CD4-positive, alpha-beta T cell treated with Interleukin-2 at 100 ng/mL for 4 hours (primary cell): ENCODE results near the gene RALGPS1.

Experiments used
- DNase-seq: peaks from one replicate; pipeline ENCODE4 v3.0.0-alpha.2; 2020; ENCODE audit warnings: low spot score

The RALGPS1 gene

GRCh38 chr9:126955811-126956210 is 41.2 kb downstream of the RALGPS1 start:
- DNase-seq = no peak

GRCh38 chr9:126956917-126957686 is 42.5 kb downstream of the RALGPS1 start:
- no peak for DNase-seq

GRCh38 chr9:126957687-126958053 is 43.1 kb downstream of the RALGPS1 start:
- DNase-seq = no peak

GRCh38 chr9:126959336-126959735 is 44.8 kb downstream of the RALGPS1 start:
- no peak for DNase-seq

- no peak for DNase-seq
Observed at GRCh38 chr9:126959917-126960316, 45.3 kb downstream of the RALGPS1 start.

- DNase-seq = no peak
Observed at GRCh38 chr9:126962336-126962735, 47.8 kb downstream of the RALGPS1 start.

GRCh38 chr9:126965077-126965476 is 50.5 kb downstream of the RALGPS1 start:
- DNase-seq = no peak

- DNase-seq = peak; percentile 51
Observed at GRCh38 chr9:126965541-126966428, 51.2 kb downstream of the RALGPS1 start.

GRCh38 chr9:126971261-126971660 is 56.7 kb downstream of the RALGPS1 start:
- no peak for DNase-seq

- no peak for DNase-seq
Observed at GRCh38 chr9:126973651-126974529, 59.3 kb downstream of the RALGPS1 start.

GRCh38 chr9:126974594-126974993 is 60.0 kb downstream of the RALGPS1 start:
- DNase-seq = no peak

GRCh38 chr9:126975327-126976220 is 61.0 kb downstream of the RALGPS1 start:
- DNase-seq = no peak

- DNase-seq = no peak
Observed at GRCh38 chr9:126979461-126979860, 64.9 kb downstream of the RALGPS1 start.

GRCh38 chr9:126980231-126980630 is 65.6 kb downstream of the RALGPS1 start:
- DNase-seq = no peak

GRCh38 chr9:126981218-126981617 is 66.6 kb downstream of the RALGPS1 start:
- no peak for DNase-seq

- DNase-seq = peak; percentile 18
Observed at GRCh38 chr9:126982215-126983002, 67.8 kb downstream of the RALGPS1 start.

GRCh38 chr9:126983767-126984166 is 69.2 kb downstream of the RALGPS1 start:
- no peak for DNase-seq

- DNase-seq = no peak
Observed at GRCh38 chr9:126984969-126985368, 70.4 kb downstream of the RALGPS1 start.

GRCh38 chr9:126985870-126986498 is 71.4 kb downstream of the RALGPS1 start:
- peak; percentile 94 for DNase-seq

- DNase-seq = peak; percentile 65
Observed at GRCh38 chr9:126986506-126986951, 71.9 kb downstream of the RALGPS1 start.
